H9 (cell line): ENCODE data around the gene CD4. TPM values are rescaled to one million over a fixed set of nuclear protein-coding genes. Genes with fewer than 3 reads are reported as not detected.

ENCODE experiments used
- DNase-seq: peaks from one replicate; pipeline ENCODE4 v3.0.0-alpha.2; 2017
- H2AFZ ChIP-seq: one replicate; pipeline ENCODE4 v1.6.1; 2013; ENCODE audit warnings: mild to moderate bottlenecking, low read length, control low read depth, moderate library complexity
- H2AK5ac ChIP-seq: 2 replicates; pipeline ENCODE4 v1.6.1; 2013; ENCODE audit warnings: low read length, control low read depth, mixed read lengths; ENCODE audit not compliant: insufficient read length
- H2BK120ac ChIP-seq: one replicate; pipeline ENCODE4 v1.6.1; 2013; ENCODE audit warnings: low read depth, mild to moderate bottlenecking, low read length, control low read depth, inconsistent platforms; ENCODE audit not compliant: poor library complexity, severe bottlenecking
- H2BK12ac ChIP-seq: 2 replicates; pipeline ENCODE4 v1.6.1; 2013; ENCODE audit warnings: low read length, control low read depth, mixed read lengths, low read depth; ENCODE audit not compliant: insufficient read length
- H2BK15ac ChIP-seq: 2 replicates; pipeline ENCODE4 v1.6.1; 2013; ENCODE audit warnings: low read depth, low read length, control low read depth
- H2BK20ac ChIP-seq: one replicate; pipeline ENCODE4 v1.6.1; 2013; ENCODE audit warnings: low read depth, mild to moderate bottlenecking, low read length, control low read depth, inconsistent platforms; ENCODE audit not compliant: poor library complexity, severe bottlenecking
- H2BK5ac ChIP-seq: 2 replicates; pipeline ENCODE4 v1.6.1; 2013; ENCODE audit warnings: low read length, control low read depth, mixed read lengths; ENCODE audit not compliant: insufficient read length
- H3K14ac ChIP-seq: 2 replicates; pipeline ENCODE4 v1.6.1; 2013; ENCODE audit warnings: low read length, control low read depth; ENCODE audit not compliant: insufficient read depth
- H3K18ac ChIP-seq: 2 replicates; pipeline ENCODE4 v1.6.1; 2013; ENCODE audit warnings: low read depth, mild to moderate bottlenecking, mixed read lengths, low read length, control low read depth; ENCODE audit not compliant: insufficient read length
- H3K23ac ChIP-seq: 2 replicates; pipeline ENCODE4 v1.6.1; 2013; ENCODE audit warnings: low read length, control low read depth, mixed read lengths, low read depth; ENCODE audit not compliant: insufficient read length
- H3K23me2 ChIP-seq: 2 replicates; pipeline ENCODE4 v1.6.1; 2013; ENCODE audit warnings: low read depth, mild to moderate bottlenecking, mixed read lengths, low read length, control low read depth; ENCODE audit not compliant: insufficient read length, poor library complexity, severe bottlenecking
- H3K27ac ChIP-seq: 2 replicates; pipeline ENCODE4 v1.5.1; 2013; ENCODE audit warnings: low read length, control low read depth, mixed read lengths, low read depth; ENCODE audit not compliant: insufficient read length
- H3K27me3 ChIP-seq: 2 replicates; pipeline ENCODE4 v1.6.1; 2013; ENCODE audit warnings: low read length, control low read depth, inconsistent platforms; ENCODE audit not compliant: insufficient read depth
- H3K4ac ChIP-seq: 2 replicates; pipeline ENCODE4 v1.6.1; 2013; ENCODE audit warnings: low read depth, mild to moderate bottlenecking, control low read depth, inconsistent platforms, low read length, moderate library complexity
- H3K4me1 ChIP-seq: 2 replicates; pipeline ENCODE4 v1.6.1; 2013; ENCODE audit warnings: low read length, control low read depth, inconsistent platforms; ENCODE audit not compliant: insufficient read depth
- H3K4me2 ChIP-seq: 2 replicates; pipeline ENCODE4 v1.6.1; 2013; ENCODE audit warnings: low read length, control low read depth, mixed read lengths; ENCODE audit not compliant: insufficient read length, insufficient read depth
- H3K56ac ChIP-seq: 2 replicates; pipeline ENCODE4 v1.6.1; 2013; ENCODE audit warnings: low read depth, mild to moderate bottlenecking, mixed read lengths, low read length, control low read depth; ENCODE audit not compliant: insufficient read length
- H3K79me1 ChIP-seq: 2 replicates; pipeline ENCODE4 v1.6.1; 2013; ENCODE audit warnings: low read depth, mild to moderate bottlenecking, moderate library complexity, low read length, control low read depth, inconsistent platforms; ENCODE audit not compliant: insufficient read depth, poor library complexity, severe bottlenecking
- H3K79me2 ChIP-seq: 2 replicates; pipeline ENCODE4 v1.6.1; 2013; ENCODE audit warnings: low read length, control low read depth, inconsistent platforms; ENCODE audit not compliant: insufficient read depth
- H3K9ac ChIP-seq: 2 replicates; pipeline ENCODE4 v1.6.1; 2013; ENCODE audit warnings: low read length, control low read depth, mixed read lengths; ENCODE audit not compliant: insufficient read length; ENCODE audit errors: extremely low read depth
- H3K9me3 ChIP-seq: one replicate; pipeline ENCODE4 v1.6.1; 2013; ENCODE audit warnings: low read depth, low read length, inconsistent platforms; ENCODE audit not compliant: control insufficient read depth
- H3T11ph ChIP-seq: one replicate; pipeline ENCODE4 v1.6.1; 2013; ENCODE audit warnings: mild to moderate bottlenecking, low read length, control low read depth, inconsistent platforms
- H4K20me1 ChIP-seq: one replicate; pipeline ENCODE4 v1.6.1; 2013; ENCODE audit not compliant: control insufficient read depth, insufficient read length, insufficient read depth
- H4K5ac ChIP-seq: 2 replicates; pipeline ENCODE4 v1.6.1; 2013; ENCODE audit warnings: low read depth, mild to moderate bottlenecking, mixed read lengths, low read length, control low read depth; ENCODE audit not compliant: insufficient read length
- H4K8ac ChIP-seq: replicated peaks from 2 replicates; pipeline ENCODE4 v1.6.1; 2013; ENCODE audit warnings: low read length, control low read depth, mixed read lengths, low read depth; ENCODE audit not compliant: insufficient read length
- H4K91ac ChIP-seq: 2 replicates; pipeline ENCODE4 v1.6.1; 2013; ENCODE audit warnings: low read depth, mild to moderate bottlenecking, moderate library complexity, mixed read lengths, low read length, control low read depth; ENCODE audit not compliant: insufficient read length
- H3K27ac Mint-ChIP-seq, 3 experiments: 2 replicates in 2 of 3; 3 replicates in 1 of 3; pipeline ENCODE4 v1.8.0; 2020 to 2021; ENCODE audit warnings: mixed read lengths in 3 of 3, mild to moderate bottlenecking in 1 of 3, moderate library complexity in 1 of 3
- H3K27me3 Mint-ChIP-seq: 2 replicates; pipeline ENCODE4 v1.8.0; 2021; ENCODE audit warnings: low read depth, mild to moderate bottlenecking, moderate library complexity, mixed read lengths
- H3K36me3 Mint-ChIP-seq, 3 experiments: 2 replicates in 2 of 3; 3 replicates in 1 of 3; pipeline ENCODE4 v1.8.0; 2020 to 2021; ENCODE audit warnings: low read depth in 3 of 3, mixed read lengths in 3 of 3; ENCODE audit not compliant: insufficient read depth in 1 of 3
- H3K4me1 Mint-ChIP-seq, 2 experiments: 2 replicates each; pipeline ENCODE4 v1.8.0; 2020; ENCODE audit warnings: mixed read lengths in 2 of 2
- H3K4me3 Mint-ChIP-seq, 2 experiments: 2 replicates in 1 of 2; 3 replicates in 1 of 2; pipeline ENCODE4 v1.8.0; 2020 to 2021; ENCODE audit warnings: mild to moderate bottlenecking in 2 of 2, mixed read lengths in 2 of 2, moderate library complexity in 1 of 2
- H3K9me3 Mint-ChIP-seq, 2 experiments: 2 replicates in 1 of 2; 3 replicates in 1 of 2; pipeline ENCODE4 v1.8.0; 2020; ENCODE audit warnings: mild to moderate bottlenecking in 2 of 2, mixed read lengths in 2 of 2, moderate library complexity in 1 of 2
- CTCF ChIP-seq: fragments of 200-600 bp; sonication (generic); conservative IDR thresholded peaks from 3 replicates; pipeline ENCODE4 v1.8.0; 2021; ENCODE audit warnings: antibody characterized with exemption, mild to moderate bottlenecking
- WGBS: extraction: QIAGEN DNeasy Blood & Tissue Kit; methylation state at CpG from one replicate; pipeline ENCODE4 v1.1.7; 2013; ENCODE audit warnings: missing lambda C conversion rate, low lambda C conversion rate, mixed read lengths; ENCODE audit not compliant: insufficient read length; ENCODE audit errors: extremely low coverage; 5-methylcytosine and 5-hydroxymethylcytosine counted together
- total RNA-seq: library from RNA; stranded (reverse); gene quantifications from 2 replicates; pipeline ENCODE4 v1.2.1, GENCODE V29; 2021

Gene CD4
- total RNA-seq, 1 experiment from 2014 or later: 1.1 TPM

- Histone ChIP-seq H3K79me2 (peaks cover 11% of the 10 kb centered on the region; the same call in 1 of the 2 replicates), H4K91ac (no peak overlapping the region), H4K20me1 (no peaks in the 10 kb centered on the region), H3K56ac (no peak overlapping the region), H4K8ac (no peak overlapping the region), H3K9me3 (no peaks in the 10 kb centered on the region), H3K27ac (no peak overlapping the region), H3K14ac (0 out of 2 replicates have a peak overlapping the region, but pooled peaks have one; percentile 45), H4K5ac (no peak overlapping the region), H3K4me2 (peak overlapping the region; percentile 87), H3K18ac (peak overlapping the region; percentile 3), H3K4me1 (peaks cover 13% of the 10 kb centered on the region), H3K79me1 (no peaks in the 10 kb centered on the region), H2BK20ac (no peak overlapping the region), H2BK120ac (no peak overlapping the region), H2BK12ac (no peak overlapping the region), H3K23me2 (peaks cover 31% of the 10 kb centered on the region), H2AK5ac (no peak overlapping the region), H3K23ac (no peak overlapping the region), H2BK5ac (no peak overlapping the region), H3K4ac (no peak overlapping the region), H3K9ac (peak overlapping the region; percentile 8), H3K27me3 (no peaks in the 10 kb centered on the region; the same call in 1 of the 2 replicates), H3T11ph (no peak overlapping the region), H2BK15ac (no peak overlapping the region), H2AFZ (no peak overlapping the region)
- no CpG with 5 or more reads among the region's 6 CpGs for WGBS
- Mint-ChIP-seq H3K27ac (peak overlapping the region; percentile 70 to 98 (median 95)), H3K4me1 (peaks cover 50 to 76% of the 10 kb centered on the region in 2 experiments), H3K9me3 (no peaks in the 10 kb centered on the region), H3K4me3 (peak overlapping the region; percentile 82 to 92), H3K36me3 (peaks cover 23 to 32% (median 28%) of the 10 kb centered on the region in 3 experiments; a peak in 6 of 7 replicates), H3K27me3 (peaks cover 13% of the 10 kb centered on the region)
- no peak for DNase-seq
- TF ChIP-seq CTCF: no peak
Measured at GRCh38 chr12:6768437-6768914, 20.9 kb upstream of the CD4 start.
